ENCODE results near the gene RASL11B.

DNA sequence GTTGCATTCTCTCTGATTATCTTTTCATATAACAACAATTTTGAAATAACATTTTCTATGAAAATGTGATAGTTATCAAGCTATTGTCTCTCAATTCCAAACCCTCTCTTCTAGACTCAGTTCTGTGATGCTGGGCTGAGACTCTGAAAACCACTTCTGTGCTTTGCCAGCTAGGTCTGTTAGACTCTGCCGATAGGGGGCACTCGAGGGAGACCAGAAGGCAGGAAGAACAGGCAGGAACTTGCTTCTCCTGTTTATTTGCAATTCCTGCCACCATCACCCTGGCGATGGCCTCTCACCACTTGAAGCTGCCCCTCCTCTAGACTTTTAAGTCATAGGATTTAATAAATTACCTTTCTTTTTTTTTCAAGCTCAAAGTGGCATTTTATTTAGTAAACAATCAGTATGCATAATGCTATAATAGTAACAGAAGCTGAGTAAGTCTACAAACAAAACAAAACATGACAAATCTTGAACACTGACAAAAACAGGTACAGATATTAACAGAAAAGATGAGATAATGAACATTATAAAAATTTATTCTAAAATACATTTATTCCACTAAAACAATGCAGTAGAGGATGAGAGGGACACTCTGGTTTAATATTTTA lies 49.7 kb downstream of the RASL11B start:
- TF ChIP-seq, protein P1, sequence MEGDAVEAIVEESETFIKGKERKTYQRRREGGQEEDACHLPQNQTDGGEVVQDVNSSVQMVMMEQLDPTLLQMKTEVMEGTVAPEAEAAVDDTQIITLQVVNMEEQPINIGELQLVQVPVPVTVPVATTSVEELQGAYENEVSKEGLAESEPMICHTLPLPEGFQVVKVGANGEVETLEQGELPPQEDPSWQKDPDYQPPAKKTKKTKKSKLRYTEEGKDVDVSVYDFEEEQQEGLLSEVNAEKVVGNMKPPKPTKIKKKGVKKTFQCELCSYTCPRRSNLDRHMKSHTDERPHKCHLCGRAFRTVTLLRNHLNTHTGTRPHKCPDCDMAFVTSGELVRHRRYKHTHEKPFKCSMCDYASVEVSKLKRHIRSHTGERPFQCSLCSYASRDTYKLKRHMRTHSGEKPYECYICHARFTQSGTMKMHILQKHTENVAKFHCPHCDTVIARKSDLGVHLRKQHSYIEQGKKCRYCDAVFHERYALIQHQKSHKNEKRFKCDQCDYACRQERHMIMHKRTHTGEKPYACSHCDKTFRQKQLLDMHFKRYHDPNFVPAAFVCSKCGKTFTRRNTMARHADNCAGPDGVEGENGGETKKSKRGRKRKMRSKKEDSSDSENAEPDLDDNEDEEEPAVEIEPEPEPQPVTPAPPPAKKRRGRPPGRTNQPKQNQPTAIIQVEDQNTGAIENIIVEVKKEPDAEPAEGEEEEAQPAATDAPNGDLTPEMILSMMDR (optimal IDR thresholded peaks at IDR 0.05 in 1 of 3, IDR thresholded peaks at IDR 0.05 in 1 of 3, conservative IDR thresholded peaks at IDR 0.05 in 1 of 3; ENCODE audit: extremely low read depth in 1 of 3, insufficient read depth in 2 of 3, low read length in 3 of 3) = peak; percentile 90 to 91 (median 91)
- no peak for TF ChIP-seq EZH2 (IDR thresholded peaks at IDR 0.05; ENCODE audit: low read length)

Measured in keratinocyte (primary cell).